ENCODE results near the gene SRD5A1. TPM values are rescaled to one million over a fixed set of nuclear protein-coding genes. Genes with fewer than 3 reads are reported as not detected.

Gene SRD5A1
- total RNA-seq, 1 donor from 2014 or later = 37.4 TPM

DNA sequence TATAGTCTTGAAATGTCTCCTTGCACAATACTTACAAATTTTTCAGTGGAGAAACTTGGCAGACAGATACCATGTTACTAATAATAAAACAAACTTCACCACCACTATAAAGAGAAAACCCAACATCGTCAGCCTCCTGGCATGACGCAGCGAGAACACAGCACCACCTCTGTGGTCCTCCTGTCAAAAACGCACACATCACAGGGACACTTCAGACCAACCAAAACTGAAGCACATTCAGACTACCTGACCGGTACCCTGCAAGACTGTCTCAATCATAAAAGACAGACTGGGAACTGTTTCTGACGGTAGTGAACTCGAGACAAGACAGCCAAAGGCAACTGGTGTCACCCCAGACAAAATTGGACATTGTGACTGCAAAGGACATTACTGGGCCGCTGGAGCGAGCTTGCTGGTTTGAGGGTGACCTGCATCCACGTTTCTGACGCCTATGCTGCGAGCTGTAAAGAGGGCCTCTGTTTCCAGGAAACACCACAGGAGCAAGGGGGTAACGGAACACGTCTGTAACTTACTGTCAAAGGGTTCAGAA, 34.8 kb upstream of the SRD5A1 start:
- TF ChIP-seq, protein P1, sequence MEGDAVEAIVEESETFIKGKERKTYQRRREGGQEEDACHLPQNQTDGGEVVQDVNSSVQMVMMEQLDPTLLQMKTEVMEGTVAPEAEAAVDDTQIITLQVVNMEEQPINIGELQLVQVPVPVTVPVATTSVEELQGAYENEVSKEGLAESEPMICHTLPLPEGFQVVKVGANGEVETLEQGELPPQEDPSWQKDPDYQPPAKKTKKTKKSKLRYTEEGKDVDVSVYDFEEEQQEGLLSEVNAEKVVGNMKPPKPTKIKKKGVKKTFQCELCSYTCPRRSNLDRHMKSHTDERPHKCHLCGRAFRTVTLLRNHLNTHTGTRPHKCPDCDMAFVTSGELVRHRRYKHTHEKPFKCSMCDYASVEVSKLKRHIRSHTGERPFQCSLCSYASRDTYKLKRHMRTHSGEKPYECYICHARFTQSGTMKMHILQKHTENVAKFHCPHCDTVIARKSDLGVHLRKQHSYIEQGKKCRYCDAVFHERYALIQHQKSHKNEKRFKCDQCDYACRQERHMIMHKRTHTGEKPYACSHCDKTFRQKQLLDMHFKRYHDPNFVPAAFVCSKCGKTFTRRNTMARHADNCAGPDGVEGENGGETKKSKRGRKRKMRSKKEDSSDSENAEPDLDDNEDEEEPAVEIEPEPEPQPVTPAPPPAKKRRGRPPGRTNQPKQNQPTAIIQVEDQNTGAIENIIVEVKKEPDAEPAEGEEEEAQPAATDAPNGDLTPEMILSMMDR (IDR thresholded peaks at IDR 0.05; ENCODE audit: insufficient read depth, low read length, poor library complexity, severe bottlenecking) = no peak
- Histone ChIP-seq H3K36me3 (ENCODE audit: control insufficient read depth, insufficient read depth, low read length) (peaks cover 3% of the 10 kb centered on the region), H3K4me3 (ENCODE audit: low read depth, low read length) (no peak overlapping the region), H3K27me3 (ENCODE audit: control insufficient read depth, insufficient read depth, low read length) (no peaks in the 10 kb centered on the region)
- no peak for DNase-seq (ENCODE audit: low read depth)

DNA sequence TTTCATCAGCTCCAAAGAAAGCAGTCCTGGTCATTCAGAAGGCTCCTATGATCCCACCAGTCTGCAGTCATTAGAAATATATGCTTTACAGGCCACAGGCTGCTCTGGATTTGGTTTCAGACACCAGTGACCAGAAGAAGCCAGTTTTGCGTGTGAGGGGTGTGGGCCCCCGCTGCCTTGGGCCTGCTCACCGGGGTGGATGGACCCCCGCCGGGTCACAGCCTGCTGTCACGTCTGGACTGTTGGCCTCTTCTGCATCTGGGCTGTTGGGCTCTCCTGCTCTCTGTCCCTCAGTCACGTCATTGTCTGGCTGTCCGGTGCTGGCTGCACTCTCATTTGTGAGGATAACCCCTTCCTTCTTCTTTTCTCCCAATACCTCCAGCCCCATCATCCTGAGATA, 33.5 kb upstream of the SRD5A1 start:
- Histone ChIP-seq H3K27me3 (ENCODE audit: control insufficient read depth, insufficient read depth, low read length) (no peaks in the 10 kb centered on the region), H3K4me3 (ENCODE audit: low read depth, low read length) (no peak overlapping the region), H3K36me3 (ENCODE audit: control insufficient read depth, insufficient read depth, low read length) (peaks cover 4% of the 10 kb centered on the region)
- DNase-seq (ENCODE audit: low read depth) = no peak
- TF ChIP-seq, protein P1 (IDR thresholded peaks at IDR 0.05; ENCODE audit: insufficient read depth, low read length, poor library complexity, severe bottlenecking) = no peak

DNA sequence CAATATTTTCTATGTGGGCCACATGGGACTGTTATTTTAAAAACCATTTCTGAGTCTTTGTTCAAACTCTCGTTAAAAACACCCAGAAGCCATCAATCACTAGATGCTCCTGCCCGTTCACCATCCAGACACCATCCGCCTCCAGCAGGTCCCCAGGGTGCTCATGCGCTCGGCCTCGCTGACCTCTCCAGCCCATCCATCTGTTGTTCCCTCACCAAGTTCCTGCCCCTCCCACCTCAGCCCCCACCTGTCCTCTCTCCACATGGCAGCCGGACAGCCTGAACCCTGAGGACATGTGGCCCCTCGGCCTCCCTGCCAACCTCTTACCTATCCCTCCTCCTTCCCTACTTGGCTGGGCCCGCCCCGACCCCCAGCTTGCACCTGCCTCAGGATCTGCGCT, 32.0 kb upstream of the SRD5A1 start:
- TF ChIP-seq, protein P1 (IDR thresholded peaks at IDR 0.05; ENCODE audit: insufficient read depth, low read length, poor library complexity, severe bottlenecking) = no peak
- no peak for DNase-seq (ENCODE audit: low read depth)
- Histone ChIP-seq H3K27me3 (ENCODE audit: control insufficient read depth, insufficient read depth, low read length) (no peaks in the 10 kb centered on the region), H3K36me3 (ENCODE audit: control insufficient read depth, insufficient read depth, low read length) (peaks cover 6% of the 10 kb centered on the region), H3K4me3 (ENCODE audit: low read depth, low read length) (no peak overlapping the region)

DNA sequence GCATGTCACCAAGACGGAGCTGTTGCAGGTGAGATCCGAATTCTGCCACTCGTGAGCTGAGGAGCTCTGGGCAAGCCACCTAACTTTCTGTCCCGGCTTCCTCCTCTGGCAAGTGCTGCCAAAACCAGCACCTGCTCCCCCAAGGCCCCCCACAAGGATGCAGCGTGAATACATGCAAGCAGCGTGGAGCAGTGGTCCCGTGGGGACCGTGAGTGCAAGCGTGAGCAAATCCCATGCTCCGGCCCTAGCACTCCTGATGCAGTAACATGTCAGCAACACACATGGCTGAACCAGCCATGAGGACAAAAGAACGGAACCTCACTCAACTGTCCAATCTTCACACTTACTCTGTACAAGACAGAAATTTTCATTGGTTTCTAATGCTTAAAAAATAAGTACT, 31.4 kb upstream of the SRD5A1 start:
- Histone ChIP-seq H3K27me3 (ENCODE audit: control insufficient read depth, insufficient read depth, low read length) (no peaks in the 10 kb centered on the region), H3K4me3 (ENCODE audit: low read depth, low read length) (no peak overlapping the region), H3K36me3 (ENCODE audit: control insufficient read depth, insufficient read depth, low read length) (peaks cover 6% of the 10 kb centered on the region)
- DNase-seq (ENCODE audit: low read depth) = no peak
- TF ChIP-seq, protein P1 (IDR thresholded peaks at IDR 0.05; ENCODE audit: insufficient read depth, low read length, poor library complexity, severe bottlenecking) = no peak

DNA sequence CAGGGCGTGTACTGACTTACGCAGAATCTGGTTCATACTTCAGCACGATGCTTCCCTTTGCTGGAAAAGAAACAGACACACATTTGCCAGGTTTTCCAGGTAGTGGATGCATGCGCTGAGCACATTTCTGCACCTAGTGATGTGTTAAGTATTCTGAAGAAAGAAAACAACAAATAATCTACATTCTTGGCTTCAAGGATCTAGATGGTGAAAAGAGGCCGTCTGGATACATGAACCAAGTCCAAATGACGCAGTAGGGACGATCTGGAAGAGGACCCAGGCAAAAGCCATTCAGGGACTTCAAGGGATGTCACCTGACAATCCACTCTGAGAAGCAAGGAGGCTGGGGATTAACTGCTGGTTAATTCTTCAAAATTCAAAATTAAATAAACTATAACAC, 30.8 kb upstream of the SRD5A1 start:
- H3K36me3 ChIP-seq (ENCODE audit: control insufficient read depth, insufficient read depth, low read length) = peaks cover 9% of the 10 kb centered on the region
- no peaks in the 10 kb centered on the region for H3K27me3 ChIP-seq (ENCODE audit: control insufficient read depth, insufficient read depth, low read length)
- DNase-seq (ENCODE audit: low read depth) = no peak
- no peak overlapping the region for H3K4me3 ChIP-seq (ENCODE audit: low read depth, low read length)
- TF ChIP-seq, protein P1 (IDR thresholded peaks at IDR 0.05; ENCODE audit: insufficient read depth, low read length, poor library complexity, severe bottlenecking) = no peak

DNA sequence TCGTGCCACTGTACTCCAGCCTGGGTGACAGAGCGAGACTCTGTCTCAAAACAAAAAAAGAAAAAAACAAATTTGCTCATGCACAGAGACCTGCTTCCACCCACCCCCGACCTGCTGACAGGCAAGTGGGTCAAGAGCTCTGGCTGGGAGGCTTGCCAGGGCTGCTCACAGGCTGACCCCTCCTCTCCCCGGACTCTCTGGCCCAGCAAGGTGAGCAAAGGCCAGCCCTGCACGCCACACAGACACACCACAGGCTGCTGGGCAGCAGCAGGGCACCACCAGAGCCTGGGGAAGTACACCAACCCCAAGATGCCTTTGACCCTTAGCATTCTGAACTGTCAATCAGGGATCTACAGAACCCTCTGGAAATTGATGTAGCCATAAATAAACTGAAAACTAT, 29.6 kb upstream of the SRD5A1 start:
- H3K36me3 ChIP-seq (ENCODE audit: control insufficient read depth, insufficient read depth, low read length) = peaks cover 11% of the 10 kb centered on the region
- no peak overlapping the region for H3K4me3 ChIP-seq (ENCODE audit: low read depth, low read length)
- H3K27me3 ChIP-seq (ENCODE audit: control insufficient read depth, insufficient read depth, low read length) = no peaks in the 10 kb centered on the region
- TF ChIP-seq, protein P1 (IDR thresholded peaks at IDR 0.05; ENCODE audit: insufficient read depth, low read length, poor library complexity, severe bottlenecking) = no peak
- DNase-seq (ENCODE audit: low read depth) = no peak

Data from kidney epithelial cell (primary cell).